ENCODE measurements around the gene CDSN. TPM values are rescaled to one million over a fixed set of nuclear protein-coding genes. Genes with fewer than 3 reads are reported as not detected.
A peak's percentile ranks its signal among the peaks of the same experiment; 100 is the strongest.

The CDSN gene
- total RNA-seq, 4 donors from 2014 or later = not detected

GRCh38 chr6:31083742-31084354, 36.4 kb downstream of the CDSN start:
- Histone ChIP-seq H3K9me3 (no peaks in the 10 kb centered on the region), H3K27ac (replicated peaks in 1 of 4) (no peak overlapping the region), H3K4me3 (no peak overlapping the region), H3K27me3 (peaks cover 0 to 6% (median 0%) of the 10 kb centered on the region in 4 donors), H3K36me3 (no peaks in the 10 kb centered on the region), H3K4me1 (peaks cover 6 to 19% (median 10%) of the 10 kb centered on the region in 4 donors)
- 67% methylated on average over 8 of the region's 8 CpGs for WGBS
- DNase-seq (ENCODE audit: extremely low spot score) = no peak
- TF ChIP-seq POLR2A (IDR thresholded peaks at IDR 0.05; ENCODE audit: low read depth) (no peak), CTCF (IDR thresholded peaks at IDR 0.05) (peak in 2 of 3 experiments; percentile 17 to 37)
- intact Hi-C loops (cut with DNase I) = loop anchor here (5.0 kb wide), 1 partner anchor 257 kb away; no protein-coding TSS in a partner anchor

GRCh38 chr6:31081872-31082271, 38.4 kb downstream of the CDSN start:
- no peak for DNase-seq (ENCODE audit: extremely low spot score)
- TF ChIP-seq CTCF (IDR thresholded peaks at IDR 0.05) (no peak), POLR2A (IDR thresholded peaks at IDR 0.05; ENCODE audit: low read depth) (no peak), EP300 (IDR thresholded peaks at IDR 0.05) (no peak)
- H3K36me3 ChIP-seq = no peaks in the 10 kb centered on the region
- WGBS = 86% methylated on average over 6 of the region's 6 CpGs
- intact Hi-C loops (cut with DNase I) = loop anchor here (5.0 kb wide), 1 partner anchor 255 kb away; no protein-coding TSS in a partner anchor
- peaks cover 3 to 11% (median 8%) of the 10 kb centered on the region in 4 donors for H3K4me1 ChIP-seq
- peaks cover 0 to 6% (median 0%) of the 10 kb centered on the region in 4 donors for H3K27me3 ChIP-seq
- no peaks in the 10 kb centered on the region for H3K9me3 ChIP-seq
- H3K27ac ChIP-seq (replicated peaks in 1 of 4) = no peak overlapping the region
- no peak overlapping the region for H3K4me3 ChIP-seq

GRCh38 chr6:31079656-31080261, 40.5 kb downstream of the CDSN start:
- peaks cover 3 to 9% (median 6%) of the 10 kb centered on the region in 4 donors for H3K4me1 ChIP-seq
- peaks cover 0 to 6% (median 0%) of the 10 kb centered on the region in 4 donors for H3K27me3 ChIP-seq
- H3K9me3 ChIP-seq = no peaks in the 10 kb centered on the region
- H3K4me3 ChIP-seq = peak overlapping the region in 3 of 4 donors; percentile 20 to 46 (median 23)
- peak; percentile 68 to 91 (median 70) for TF ChIP-seq CTCF (IDR thresholded peaks at IDR 0.05)
- no peak for TF ChIP-seq POLR2AphosphoS5 (IDR thresholded peaks at IDR 0.05)
- H3K36me3 ChIP-seq = no peaks in the 10 kb centered on the region
- 22% methylated on average over 19 of the region's 22 CpGs for whole genome bisulfite sequencing
- no peak for DNase-seq (ENCODE audit: extremely low spot score)
- H3K27ac ChIP-seq (replicated peaks in 1 of 4) = no peak overlapping the region
- intact Hi-C loops (cut with DNase I) = loop anchor here (2.0 to 5.0 kb wide), 2 partner anchors 161 to 252 kb away; no protein-coding TSS in a partner anchor

- Histone ChIP-seq H3K27me3 (peaks cover 0 to 6% (median 0%) of the 10 kb centered on the region in 4 donors), H3K36me3 (no peaks in the 10 kb centered on the region), H3K9me3 (no peaks in the 10 kb centered on the region), H3K4me1 (peaks cover 9 to 28% (median 24%) of the 10 kb centered on the region in 4 donors), H3K27ac (replicated peaks in 1 of 4) (no peak overlapping the region), H3K4me3 (no peak overlapping the region)
- TF ChIP-seq CTCF (IDR thresholded peaks at IDR 0.05) (no peak), POLR2A (IDR thresholded peaks at IDR 0.05; ENCODE audit: low read depth) (no peak), POLR2AphosphoS5 (IDR thresholded peaks at IDR 0.05) (no peak)
- DNase-seq (ENCODE audit: extremely low spot score) = no peak
- intact Hi-C loops (cut with DNase I) = no loop called here
- WGBS = 87% methylated on average over 4 of the region's 4 CpGs
Measured at GRCh38 chr6:31076611-31077010, 43.6 kb downstream of the CDSN start.

Data from esophagus muscularis mucosa (tissue), 4 donors.